Ramos (cell line): Measurements from ENCODE around the gene ITLN1.
"Not testable (repeated sequence)": the region's sequence is repeated elsewhere in the genome, so short reads cannot be mapped to it uniquely, and the experiment has no call there.

Experiments used
- in situ Hi-C: fragments of 300-500 bp; cut with MboI; formaldehyde crosslinking; loops from one replicate; pipeline ENCODE4 v1.14.3; 2022; ENCODE audit warnings: low sequenced_read_pairs; ENCODE audit not compliant: unreplicated experiment

ITLN1 gene

GRCh38 chr1:160885042-160885441 is at the start of gene ITLN1:
ITLN1 (minus strand) TSS chr1:160885180; CDS start chr1:160884877, 303 bp downstream.
- in situ Hi-C loops: no loop called here

GRCh38 chr1:160933305-160933704 is 48.3 kb upstream of the ITLN1 start:
- in situ Hi-C loops: not testable (repeated sequence)

DNA sequence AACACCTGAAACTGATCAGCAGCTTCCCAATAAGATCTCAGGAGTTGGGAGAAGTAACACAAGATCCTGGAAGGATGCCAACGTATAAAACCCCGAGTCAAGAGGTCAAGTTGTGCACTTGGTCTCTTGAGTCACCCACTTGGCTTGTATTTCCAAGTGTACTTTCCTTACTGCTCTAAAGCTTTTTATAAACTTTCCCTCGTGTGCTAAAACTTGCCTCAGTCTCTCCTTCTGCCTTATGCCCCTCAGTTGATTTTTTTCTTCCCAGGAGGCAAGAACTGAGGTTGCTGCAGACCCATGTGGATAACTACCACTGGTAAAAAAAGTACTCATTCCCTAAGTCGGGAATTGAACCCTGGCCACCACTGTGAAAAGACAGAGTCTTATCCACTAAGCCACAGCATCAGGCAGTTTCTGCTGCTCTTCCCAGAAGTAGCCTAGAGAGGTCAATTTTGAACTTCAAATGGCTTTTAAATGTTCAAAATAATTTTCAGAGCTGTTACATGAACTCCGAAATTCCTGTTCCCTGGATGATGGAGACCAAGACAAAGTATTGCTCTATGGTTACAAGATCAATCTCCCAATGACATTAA is 40.8 kb upstream of the ITLN1 start:
- in situ Hi-C loops: no loop called here

DNA sequence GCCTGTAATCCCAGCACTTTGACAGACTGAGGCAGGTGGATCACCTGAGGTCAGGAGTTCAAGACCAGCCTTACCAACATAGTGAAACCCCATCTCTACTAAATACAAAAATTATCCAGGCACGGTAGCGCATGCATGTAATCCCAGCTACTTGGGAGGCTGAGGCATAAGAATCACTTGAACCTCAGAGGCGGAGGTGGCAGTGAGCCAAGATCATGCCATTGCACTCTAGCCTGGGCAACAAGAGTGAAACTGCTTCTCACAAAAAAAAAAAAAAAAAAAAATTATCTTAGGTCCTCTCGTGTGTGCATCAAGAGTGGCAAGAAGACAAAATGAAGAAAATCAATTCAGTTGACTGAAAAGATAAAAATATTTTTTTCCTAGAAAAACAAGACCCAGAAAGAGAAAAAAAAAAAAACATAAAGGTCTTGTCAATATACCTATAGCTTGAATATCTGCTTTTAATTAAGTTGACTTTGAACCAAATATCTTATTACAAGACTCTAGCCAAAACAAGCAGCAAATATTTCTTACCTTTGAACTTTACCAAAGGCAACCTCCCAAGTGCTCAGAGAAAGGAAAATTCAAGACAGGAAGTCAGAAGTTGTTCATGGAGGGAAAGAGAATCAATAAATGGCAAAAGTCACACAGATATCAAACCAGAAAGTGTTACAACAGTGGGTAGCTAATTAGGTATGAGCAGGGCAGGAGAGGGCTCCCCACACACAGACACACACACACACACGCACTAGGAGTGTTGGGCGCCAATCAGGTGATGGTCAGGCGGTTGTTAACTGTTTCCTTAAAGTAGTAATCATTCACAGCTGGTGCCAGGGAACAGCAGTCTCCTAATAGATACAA is 40.0 kb upstream of the ITLN1 start:
- in situ Hi-C loops: no loop called here

- in situ Hi-C loops: no loop called here
Measured at GRCh38 chr1:160916666-160917065, 31.7 kb upstream of the ITLN1 start.

GRCh38 chr1:160913229-160913628 is 28.2 kb upstream of the ITLN1 start:
- in situ Hi-C loops: not testable (repeated sequence)

DNA sequence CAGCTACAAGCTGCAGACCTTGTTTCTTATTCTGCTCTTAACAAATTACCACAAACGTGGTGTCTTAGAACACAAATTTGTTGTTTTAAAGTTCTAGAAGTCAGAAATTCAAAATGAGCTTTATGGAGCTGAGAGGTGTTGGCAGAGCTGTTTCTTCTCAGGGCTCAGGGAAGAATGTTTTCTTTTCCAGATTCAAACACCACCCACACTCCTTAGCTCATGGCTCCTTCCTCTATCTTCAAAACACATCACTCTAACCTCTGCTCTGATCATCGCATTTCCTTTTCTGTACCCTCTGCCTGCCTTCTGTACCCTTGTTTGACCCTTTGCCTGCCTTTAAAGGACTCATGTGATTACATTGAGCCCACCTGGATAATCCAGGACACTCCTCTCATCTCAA is 26.9 kb upstream of the ITLN1 start:
- in situ Hi-C loops: no loop called here

GRCh38 chr1:160911441-160911840 is 26.5 kb upstream of the ITLN1 start:
- in situ Hi-C loops: no loop called here

- in situ Hi-C loops: no loop called here
Measured at GRCh38 chr1:160910170-160910750, 25.3 kb upstream of the ITLN1 start.

GRCh38 chr1:160907976-160908375 is 23.0 kb upstream of the ITLN1 start:
- in situ Hi-C loops: no loop called here

- in situ Hi-C loops: no loop called here
Measured at GRCh38 chr1:160905617-160905989, 20.6 kb upstream of the ITLN1 start.

GRCh38 chr1:160904783-160905616 is 20.0 kb upstream of the ITLN1 start:
- in situ Hi-C loops: no loop called here

DNA sequence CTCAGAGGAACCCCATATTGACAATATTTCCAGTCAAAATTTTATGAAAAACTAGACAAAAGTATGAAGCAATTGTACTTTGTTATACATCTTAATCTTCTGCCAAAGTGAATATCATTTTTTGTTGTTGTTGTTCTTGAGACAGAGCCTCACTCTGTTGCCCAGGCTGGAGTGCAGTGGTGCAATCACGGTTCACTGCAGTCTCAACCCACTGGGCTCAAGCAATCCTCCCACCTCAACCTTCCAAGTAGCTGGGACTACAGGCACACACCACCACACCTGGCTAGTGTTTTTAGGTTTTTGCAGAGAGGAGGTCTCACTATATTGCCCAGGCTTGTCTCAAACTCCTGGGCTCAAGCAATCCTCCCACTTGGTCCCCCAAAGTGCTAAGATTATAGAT is 17.3 kb upstream of the ITLN1 start:
- in situ Hi-C loops: not testable (repeated sequence)

DNA sequence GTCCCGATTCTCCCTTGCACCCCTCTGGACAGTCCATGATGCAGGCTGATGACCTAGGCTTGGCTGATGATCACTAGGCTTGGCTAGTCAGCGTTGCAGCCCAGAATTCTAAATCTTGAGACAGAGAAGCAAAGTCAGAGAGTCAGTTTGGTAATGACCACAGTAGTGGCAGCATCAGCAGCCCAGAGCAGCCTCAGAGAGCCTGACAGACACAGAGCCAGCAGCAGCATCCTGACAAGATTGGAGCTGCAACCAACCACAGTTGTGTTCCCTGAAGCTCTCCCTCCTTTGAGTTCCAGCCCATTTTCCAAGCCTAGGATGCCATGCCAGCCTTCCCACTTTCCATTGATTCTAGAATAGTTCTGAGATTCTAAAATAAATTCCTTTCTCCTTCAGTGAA is 16.8 kb upstream of the ITLN1 start:
- in situ Hi-C loops: no loop called here

GRCh38 chr1:160900683-160901082 is 15.7 kb upstream of the ITLN1 start:
- in situ Hi-C loops: not testable (repeated sequence)

DNA sequence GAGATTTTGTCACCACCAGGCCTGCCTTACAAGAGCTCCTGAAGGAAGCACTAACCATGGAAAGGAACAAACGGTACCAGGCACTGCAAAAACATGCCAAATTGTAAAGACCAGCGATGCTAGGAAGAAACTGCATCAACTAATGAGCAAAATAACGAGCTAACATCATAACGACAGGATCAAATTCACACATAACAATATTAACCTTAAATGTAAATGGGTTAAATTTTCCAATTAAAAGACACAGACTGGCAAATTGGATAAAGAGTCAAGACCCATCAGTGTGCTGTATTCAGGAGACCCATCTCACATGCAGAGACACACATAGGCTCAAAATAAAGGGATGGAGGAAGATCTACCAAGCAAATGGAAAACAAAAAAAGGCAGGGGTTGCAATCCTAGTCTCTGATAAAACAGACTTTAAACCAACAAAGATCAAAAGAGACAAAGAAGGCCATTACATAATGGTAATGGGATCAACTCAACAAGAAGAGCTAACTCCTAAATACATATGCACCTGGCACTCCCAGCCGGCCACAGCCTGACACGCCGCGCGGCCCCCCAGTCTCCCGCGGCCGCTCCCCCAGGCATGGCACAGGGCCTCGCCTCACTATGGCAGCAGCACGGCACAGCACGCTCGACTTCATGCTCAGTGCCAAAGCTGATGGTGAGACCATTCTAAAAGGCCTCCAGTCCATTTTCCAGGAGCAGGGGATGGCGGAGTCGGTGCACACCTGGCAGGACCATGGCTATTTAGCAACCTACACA is 9.6 kb upstream of the ITLN1 start:
- in situ Hi-C loops: not testable (repeated sequence)

DNA sequence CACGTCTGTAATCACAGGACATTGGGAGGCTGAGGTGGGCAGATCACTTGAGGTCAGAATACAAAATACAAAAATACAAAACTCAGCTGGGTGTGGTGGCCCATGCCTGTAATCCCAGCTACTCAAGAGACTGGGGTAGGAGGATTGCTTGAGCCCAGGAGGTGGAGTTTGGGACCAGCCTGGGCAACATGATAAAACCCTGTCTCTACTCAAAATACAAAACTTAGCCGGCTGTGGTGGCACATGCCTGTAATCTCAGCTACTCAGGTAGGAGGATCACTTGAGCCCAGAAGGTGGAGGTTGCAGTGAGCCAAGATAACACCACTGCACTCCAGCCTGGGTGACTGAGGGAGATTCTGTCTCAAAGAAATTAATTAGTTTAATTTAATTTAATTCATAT is 6.5 kb upstream of the ITLN1 start:
- in situ Hi-C loops: no loop called here

GRCh38 chr1:160888926-160889325 is 3.9 kb upstream of the ITLN1 start:
- in situ Hi-C loops: no loop called here

- in situ Hi-C loops: no loop called here
Measured at GRCh38 chr1:160887071-160887470, 2.1 kb upstream of the ITLN1 start.

GRCh38 chr1:160884579-160884978 is 401 bp downstream of the ITLN1 start:
- in situ Hi-C loops: no loop called here
